Mesodermal cell (in vitro differentiated cells): ENCODE results near the gene OPALIN.

Source experiments
- H3K27ac ChIP-seq: 2 replicates; pipeline ENCODE4 v1.7.0; 2013; ENCODE audit warnings: mild to moderate bottlenecking, low read depth, low read length, moderate library complexity; ENCODE audit not compliant: severe bottlenecking
- H3K36me3 ChIP-seq: 2 replicates; pipeline ENCODE4 v1.7.1; 2013; ENCODE audit warnings: mild to moderate bottlenecking, low read length, moderate library complexity; ENCODE audit not compliant: control insufficient read depth, insufficient read depth
- H3K4me1 ChIP-seq: one replicate; pipeline ENCODE4 v1.7.1; 2013; ENCODE audit warnings: mild to moderate bottlenecking, low read length; ENCODE audit not compliant: insufficient read depth, control insufficient read depth, poor library complexity, severe bottlenecking
- H3K4me3 ChIP-seq: 2 replicates; pipeline ENCODE4 v1.7.0; 2013; ENCODE audit warnings: low read length, control low read depth, mild to moderate bottlenecking; ENCODE audit not compliant: insufficient read depth, poor library complexity, severe bottlenecking; ENCODE audit errors: extremely low read depth
- H3K9me3 ChIP-seq: 2 replicates; pipeline ENCODE4 v1.7.1; 2013; ENCODE audit warnings: mild to moderate bottlenecking, low read length, moderate library complexity; ENCODE audit not compliant: control insufficient read depth
- WGBS, 2 experiments: methylation state at CpG; one replicate each; pipeline ENCODE4 v1.1.5; 2013; ENCODE audit warnings: missing lambda C conversion rate in 2 of 2; ENCODE audit not compliant: insufficient coverage in 2 of 2; 5-methylcytosine and 5-hydroxymethylcytosine counted together

OPALIN gene

GRCh38 chr10:96357038-96357620 lies 1.7 kb downstream of the OPALIN start:
- no peaks in the 10 kb centered on the region for H3K9me3 ChIP-seq
- no peak overlapping the region for H3K4me3 ChIP-seq
- H3K36me3 ChIP-seq, result no peaks in the 10 kb centered on the region
- WGBS, 2 experiments, result 75 to 84% methylated on average over 8 of the region's 8 CpGs
- no peak overlapping the region for H3K27ac ChIP-seq
- no peaks in the 10 kb centered on the region for H3K4me1 ChIP-seq

GRCh38 chr10:96352582-96352981 lies 6.2 kb downstream of the OPALIN start:
- H3K9me3 ChIP-seq, result no peaks in the 10 kb centered on the region
- no peak overlapping the region for H3K27ac ChIP-seq
- H3K4me3 ChIP-seq, result no peak overlapping the region
- H3K36me3 ChIP-seq, result no peaks in the 10 kb centered on the region
- no peaks in the 10 kb centered on the region for H3K4me1 ChIP-seq
- 67% methylated on average over 4 of the region's 4 CpGs; no CpG with 5 or more reads in 1 of the 2 experiments for WGBS, 2 experiments

GRCh38 chr10:96352027-96352426 lies 6.8 kb downstream of the OPALIN start:
- Histone ChIP-seq H3K27ac (no peak overlapping the region), H3K4me3 (no peak overlapping the region), H3K9me3 (no peaks in the 10 kb centered on the region)

GRCh38 chr10:96346295-96346694 lies 12.5 kb downstream of the OPALIN start:
- no CpG with 5 or more reads among the region's 1 CpG for WGBS, 2 experiments

More at GRCh38 chr10:96352027-96352426, 6.8 kb downstream of the OPALIN start:
- Histone ChIP-seq H3K4me1 (no peaks in the 10 kb centered on the region), H3K36me3 (no peaks in the 10 kb centered on the region)

GRCh38 chr10:96345222-96345621 lies 13.6 kb downstream of the OPALIN start:
- H3K4me1 ChIP-seq, result no peaks in the 10 kb centered on the region
- WGBS, 2 experiments, result 14 to 40% methylated on average over 1 of the region's 2 CpGs
- H3K27ac ChIP-seq, result no peak overlapping the region
- H3K36me3 ChIP-seq, result no peaks in the 10 kb centered on the region
- no peak overlapping the region for H3K4me3 ChIP-seq
- H3K9me3 ChIP-seq, result no peaks in the 10 kb centered on the region

More at GRCh38 chr10:96346295-96346694, 12.5 kb downstream of the OPALIN start:
- H3K9me3 ChIP-seq, result no peaks in the 10 kb centered on the region
- no peak overlapping the region for H3K4me3 ChIP-seq
- no peaks in the 10 kb centered on the region for H3K36me3 ChIP-seq
- no peak overlapping the region for H3K27ac ChIP-seq
- no peaks in the 10 kb centered on the region for H3K4me1 ChIP-seq

GRCh38 chr10:96344178-96344577 lies 14.6 kb downstream of the OPALIN start:
- Histone ChIP-seq H3K4me3 (no peak overlapping the region), H3K9me3 (no peaks in the 10 kb centered on the region), H3K36me3 (no peaks in the 10 kb centered on the region), H3K27ac (no peak overlapping the region), H3K4me1 (no peaks in the 10 kb centered on the region)
- no CpG with 5 or more reads among the region's 4 CpGs for WGBS, 2 experiments

GRCh38 chr10:96342402-96342801 lies 16.4 kb downstream of the OPALIN start:
- Histone ChIP-seq H3K27ac (no peak overlapping the region), H3K4me3 (no peak overlapping the region), H3K9me3 (no peaks in the 10 kb centered on the region), H3K36me3 (no peaks in the 10 kb centered on the region), H3K4me1 (no peaks in the 10 kb centered on the region)
- WGBS, 2 experiments, result no CpG with 5 or more reads among the region's 4 CpGs

- H3K36me3 ChIP-seq, result no peaks in the 10 kb centered on the region
- H3K4me3 ChIP-seq, result no peak overlapping the region
- WGBS, 2 experiments, result 32 to 47% methylated on average over 2 to 3 of the region's 5 CpGs
- no peak overlapping the region for H3K27ac ChIP-seq
- no peaks in the 10 kb centered on the region for H3K4me1 ChIP-seq
- H3K9me3 ChIP-seq, result no peaks in the 10 kb centered on the region
Measured at GRCh38 chr10:96341219-96342182, 17.3 kb downstream of the OPALIN start.

GRCh38 chr10:96339956-96340904 lies 18.6 kb downstream of the OPALIN start:
- H3K36me3 ChIP-seq, result no peaks in the 10 kb centered on the region
- H3K4me3 ChIP-seq, result no peak overlapping the region
- H3K9me3 ChIP-seq, result no peaks in the 10 kb centered on the region
- WGBS, 2 experiments, result 100% methylated on average over 1 of the region's 7 CpGs
- H3K27ac ChIP-seq, result no peak overlapping the region
- no peaks in the 10 kb centered on the region for H3K4me1 ChIP-seq

GRCh38 chr10:96339383-96339782 lies 19.4 kb downstream of the OPALIN start:
- Histone ChIP-seq H3K9me3 (no peaks in the 10 kb centered on the region), H3K36me3 (no peaks in the 10 kb centered on the region), H3K4me1 (no peaks in the 10 kb centered on the region), H3K4me3 (no peak overlapping the region), H3K27ac (no peak overlapping the region)
- 80 to 100% methylated on average over 1 of the region's 4 CpGs for WGBS, 2 experiments
